SK-N-SH (cell line): Measurements from ENCODE around the gene PRR27. TPM values are rescaled to one million over a fixed set of nuclear protein-coding genes. Genes with fewer than 3 reads are reported as not detected.

ENCODE experiments used
- CTCF ChIA-PET: fragments of 300-600, 350-600 bp; formaldehyde crosslinking; extraction: SDS; loops from one replicate; lab custom pipeline; 2021; lab: Yijun Ruan, JAX
- POLR2A ChIA-PET: fragments of 350-600 bp; sonication (Branson Sonifier 250); formaldehyde crosslinking; extraction: SDS; loops from one replicate; lab custom pipeline; 2020; ENCODE audit warnings: antibody characterized with exemption, inconsistent platforms; lab: Yijun Ruan, JAX
- DNase-seq: peaks from one replicate; pipeline ENCODE4 v3.0.0; 2012
- H2AFZ ChIP-seq: fragments of 200-600 bp; sonication (generic); 2 replicates; pipeline ENCODE4 v1.8.1; 2016; ENCODE audit warnings: antibody characterized with exemption, mild to moderate bottlenecking, low read depth
- H3F3A ChIP-seq: fragments of 200-600 bp; sonication (generic); replicated peaks from 2 replicates; pipeline ENCODE3; 2016; ENCODE audit warnings: antibody characterized with exemption, mild to moderate bottlenecking; ENCODE audit not compliant: insufficient read depth
- H3K27ac ChIP-seq, 2 experiments: fragments of 200-500 bp in 1 of 2; fragments of 200-600 bp in 1 of 2; sonication (Bioruptor generic) in 1 of 2; sonication (generic), shearing (Covaris generic) in 1 of 2; 2 replicates each; pipeline versions ENCODE4 v1.5.1 to v1.6.1; 2014 to 2016; ENCODE audit warnings: low read depth in 2 of 2, inconsistent platforms in 1 of 2, low read length in 1 of 2, mild to moderate bottlenecking in 1 of 2, mixed read lengths in 1 of 2
- H3K27me3 ChIP-seq: fragments of 200-600 bp; sonication (generic), shearing (Covaris generic); 2 replicates; pipeline ENCODE4 v1.6.1; 2016; ENCODE audit warnings: mixed run types; ENCODE audit not compliant: insufficient read depth
- H3K36me3 ChIP-seq, 2 experiments: fragments of 200-500 bp in 1 of 2; fragments of 200-600 bp in 1 of 2; sonication (Bioruptor generic) in 1 of 2; sonication (generic) in 1 of 2; replicated peaks in 1 of 2; 2 replicates each; pipeline versions ENCODE3 to v1.5.1; 2014 to 2016; ENCODE audit warnings: low read length in 1 of 2, mild to moderate bottlenecking in 1 of 2; ENCODE audit not compliant: insufficient read depth in 2 of 2, control insufficient read depth in 1 of 2
- H3K4me1 ChIP-seq, 2 experiments: fragments of 200-500 bp in 1 of 2; fragments of 200-600 bp in 1 of 2; sonication (Bioruptor generic) in 1 of 2; sonication (generic), shearing (Covaris generic) in 1 of 2; 2 replicates each; pipeline versions ENCODE4 v1.5.1 to v1.6.1; 2014 to 2016; ENCODE audit warnings: low read depth in 1 of 2, low read length in 1 of 2, mixed run types in 1 of 2; ENCODE audit not compliant: insufficient read depth in 2 of 2, control insufficient read depth in 1 of 2
- H3K4me2 ChIP-seq: fragments of 200-600 bp; sonication (generic), shearing (Covaris generic); 2 replicates; pipeline ENCODE4 v1.6.1; 2017; ENCODE audit warnings: mixed run types
- H3K4me3 ChIP-seq, 2 experiments: fragments of 200-500 bp in 1 of 2; fragments of 200-600 bp in 1 of 2; sonication (Bioruptor generic) in 1 of 2; sonication (generic), shearing (Covaris generic) in 1 of 2; 2 replicates each; pipeline versions ENCODE4 v1.5.1 to v1.8.1; 2014 to 2016; ENCODE audit warnings: low read depth in 2 of 2, inconsistent platforms in 1 of 2, low read length in 1 of 2, mild to moderate bottlenecking in 1 of 2, mixed read lengths in 1 of 2, moderate library complexity in 1 of 2
- H3K79me2 ChIP-seq: fragments of 200-600 bp; sonication (generic); 2 replicates; pipeline ENCODE4 v1.8.1; 2017; ENCODE audit warnings: mild to moderate bottlenecking; ENCODE audit not compliant: insufficient read depth
- H3K9ac ChIP-seq: fragments of 200-600 bp; sonication (generic); 2 replicates; pipeline ENCODE4 v1.6.1; 2017; ENCODE audit warnings: mixed run types
- H3K9me2 ChIP-seq: fragments of 200-600 bp; sonication (generic); 2 replicates; pipeline ENCODE4 v1.6.1; 2017; ENCODE audit warnings: mixed run types
- H3K9me3 ChIP-seq: fragments of 200-600 bp; sonication (generic); 2 replicates; pipeline ENCODE4 v1.6.1; 2017; ENCODE audit warnings: mixed run types, mild to moderate bottlenecking, moderate library complexity
- H4K20me1 ChIP-seq: fragments of 200-600 bp; sonication (generic); 2 replicates; pipeline ENCODE4 v1.6.1; 2017; ENCODE audit warnings: mild to moderate bottlenecking, mixed run types; ENCODE audit not compliant: insufficient read depth
- CTCF ChIP-seq: fragments of 200-600 bp; sonication (generic); IDR thresholded peaks from 2 replicates; pipeline ENCODE4 v1.6.1; 2017; ENCODE audit warnings: antibody characterized with exemption, mild to moderate bottlenecking, moderate library complexity
- ELF1 ChIP-seq: IDR thresholded peaks from 2 replicates; pipeline ENCODE4 v1.4.0; 2012
- EZH2phosphoT487 ChIP-seq: fragments of 200-600 bp; sonication (generic); IDR thresholded peaks from 2 replicates; pipeline ENCODE4 v1.6.1; 2017; ENCODE audit warnings: low read depth, mixed run types, mild to moderate bottlenecking, antibody characterized with exemption, moderate library complexity, borderline replicate concordance
- FOXJ3 ChIP-seq: sonication (generic); formaldehyde crosslinking; IDR thresholded peaks from 2 replicates; pipeline ENCODE4 v1.5.1; 2020; ENCODE audit warnings: mild to moderate bottlenecking, missing genetic modification reagents
- FOXM1 ChIP-seq: IDR thresholded peaks from 2 replicates; pipeline ENCODE4 v1.4.0; 2012; ENCODE audit warnings: low read depth, mild to moderate bottlenecking
- GABPA ChIP-seq: IDR thresholded peaks from 2 replicates; pipeline ENCODE4 v1.4.0; 2012; ENCODE audit warnings: low read depth, mild to moderate bottlenecking
- IRF3 ChIP-seq: fragments of 150-350 bp; IDR thresholded peaks from 2 replicates; pipeline ENCODE4 v1.6.1; 2016; ENCODE audit warnings: mild to moderate bottlenecking, low read depth, low read length
- JUND ChIP-seq: IDR thresholded peaks from 2 replicates; pipeline ENCODE4 v1.4.0; 2012
- MEF2A ChIP-seq: IDR thresholded peaks from 2 replicates; pipeline ENCODE4 v1.4.0; 2012; ENCODE audit warnings: low read depth, borderline replicate concordance
- MXI1 ChIP-seq: IDR thresholded peaks from 2 replicates; pipeline ENCODE4 v1.6.1; 2012; ENCODE audit warnings: mild to moderate bottlenecking, low read depth, low read length, improper control_type of control experiment
- POLR2AphosphoS5 ChIP-seq: IDR thresholded peaks from 2 replicates; pipeline ENCODE4 v1.6.1; 2012; ENCODE audit warnings: low read depth, low read length
- RAD21 ChIP-seq: IDR thresholded peaks from 2 replicates; pipeline ENCODE4 v1.6.1; 2012; ENCODE audit warnings: mild to moderate bottlenecking, low read length
- RCOR1 ChIP-seq: fragments of 150-350 bp; IDR thresholded peaks from 2 replicates; pipeline ENCODE4 v1.6.1; 2017; ENCODE audit warnings: antibody characterized with exemption, low read length
- RFX5 ChIP-seq: IDR thresholded peaks from 2 replicates; pipeline ENCODE4 v1.6.1; 2012; ENCODE audit warnings: mild to moderate bottlenecking, improper control_type of control experiment, low read length
- TEAD4 ChIP-seq: IDR thresholded peaks from 2 replicates; pipeline ENCODE4 v1.4.0; 2012; ENCODE audit warnings: mild to moderate bottlenecking, borderline replicate concordance; ENCODE audit not compliant: insufficient read depth
- USF2 ChIP-seq: fragments of 150-350 bp; IDR thresholded peaks from 2 replicates; pipeline ENCODE4 v1.6.1; 2017; ENCODE audit warnings: antibody characterized with exemption, low read length, low read depth, borderline replicate concordance
- YY1 ChIP-seq: IDR thresholded peaks from 2 replicates; pipeline ENCODE4 v1.4.0; 2012; ENCODE audit warnings: low read depth, mild to moderate bottlenecking
- WGBS: methylation state at CpG from one replicate; pipeline ENCODE4 v1.1.6; 2017; ENCODE audit warnings: low lambda C conversion rate; 5-methylcytosine and 5-hydroxymethylcytosine counted together
- polyA plus RNA-seq, 3 experiments: library from polyadenylated mRNA; depleted of rRNA; stranded (reverse); fragments of >200 nt; gene quantifications; 2 replicates each; pipeline ENCODE4 v1.2.3, GENCODE V29; 2012
- TF ChIP-seq, protein P1 (sequence below): IDR thresholded peaks from 2 replicates; pipeline ENCODE4 v1.6.1; 2012; ENCODE audit warnings: mild to moderate bottlenecking, low read depth, low read length, moderate library complexity
- TF ChIP-seq, protein P2 (sequence below): IDR thresholded peaks from 2 replicates; pipeline ENCODE4 v1.4.0; 2012; ENCODE audit warnings: low read depth, borderline replicate concordance
- TF ChIP-seq, protein P3 (sequence below): IDR thresholded peaks from 2 replicates; pipeline ENCODE4 v1.4.0; 2012; ENCODE audit warnings: low read depth

The PRR27 gene
- polyA plus RNA-seq, 1 of the 3 experiments (the other 2 are of a cell fraction) = not detected

- H3K27ac ChIP-seq = no peak overlapping the region
- H4K20me1 ChIP-seq = no peaks in the 10 kb centered on the region
- no peaks in the 10 kb centered on the region for H3K9me2 ChIP-seq
- no peaks in the 10 kb centered on the region for H3K79me2 ChIP-seq
- no peaks in the 10 kb centered on the region for H3K36me3 ChIP-seq
- H3K27me3 ChIP-seq = no peaks in the 10 kb centered on the region
- 0 out of 2 replicates have a peak overlapping the region, but pooled peaks have one; percentile 11 for H2AFZ ChIP-seq
- POLR2A ChIA-PET = no interaction called here
- H3K9ac ChIP-seq = no peak overlapping the region
- DNase-seq = no peak
- CTCF ChIA-PET = no interaction called here
- H3K9me3 ChIP-seq = no peaks in the 10 kb centered on the region
- H3K4me2 ChIP-seq = no peak overlapping the region
- no peaks in the 10 kb centered on the region for H3K4me1 ChIP-seq
- H3F3A ChIP-seq = no peaks in the 10 kb centered on the region
- H3K4me3 ChIP-seq = no peak overlapping the region
- TF ChIP-seq JUND (no peak), CTCF (no peak), USF2 (no peak), FOXM1 (no peak), POLR2AphosphoS5 (no peak), FOXJ3 (CRISPR knock-in tag) (no peak), MEF2A (no peak), TEAD4 (no peak), RAD21 (no peak), GABPA (no peak), YY1 (no peak), IRF3 (no peak), ELF1 (no peak), MXI1 (no peak), EZH2phosphoT487 (no peak), RCOR1 (no peak), RFX5 (no peak)
- TF ChIP-seq, protein P1, sequence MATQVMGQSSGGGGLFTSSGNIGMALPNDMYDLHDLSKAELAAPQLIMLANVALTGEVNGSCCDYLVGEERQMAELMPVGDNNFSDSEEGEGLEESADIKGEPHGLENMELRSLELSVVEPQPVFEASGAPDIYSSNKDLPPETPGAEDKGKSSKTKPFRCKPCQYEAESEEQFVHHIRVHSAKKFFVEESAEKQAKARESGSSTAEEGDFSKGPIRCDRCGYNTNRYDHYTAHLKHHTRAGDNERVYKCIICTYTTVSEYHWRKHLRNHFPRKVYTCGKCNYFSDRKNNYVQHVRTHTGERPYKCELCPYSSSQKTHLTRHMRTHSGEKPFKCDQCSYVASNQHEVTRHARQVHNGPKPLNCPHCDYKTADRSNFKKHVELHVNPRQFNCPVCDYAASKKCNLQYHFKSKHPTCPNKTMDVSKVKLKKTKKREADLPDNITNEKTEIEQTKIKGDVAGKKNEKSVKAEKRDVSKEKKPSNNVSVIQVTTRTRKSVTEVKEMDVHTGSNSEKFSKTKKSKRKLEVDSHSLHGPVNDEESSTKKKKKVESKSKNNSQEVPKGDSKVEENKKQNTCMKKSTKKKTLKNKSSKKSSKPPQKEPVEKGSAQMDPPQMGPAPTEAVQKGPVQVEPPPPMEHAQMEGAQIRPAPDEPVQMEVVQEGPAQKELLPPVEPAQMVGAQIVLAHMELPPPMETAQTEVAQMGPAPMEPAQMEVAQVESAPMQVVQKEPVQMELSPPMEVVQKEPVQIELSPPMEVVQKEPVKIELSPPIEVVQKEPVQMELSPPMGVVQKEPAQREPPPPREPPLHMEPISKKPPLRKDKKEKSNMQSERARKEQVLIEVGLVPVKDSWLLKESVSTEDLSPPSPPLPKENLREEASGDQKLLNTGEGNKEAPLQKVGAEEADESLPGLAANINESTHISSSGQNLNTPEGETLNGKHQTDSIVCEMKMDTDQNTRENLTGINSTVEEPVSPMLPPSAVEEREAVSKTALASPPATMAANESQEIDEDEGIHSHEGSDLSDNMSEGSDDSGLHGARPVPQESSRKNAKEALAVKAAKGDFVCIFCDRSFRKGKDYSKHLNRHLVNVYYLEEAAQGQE = no peak
- TF ChIP-seq, protein P2, sequence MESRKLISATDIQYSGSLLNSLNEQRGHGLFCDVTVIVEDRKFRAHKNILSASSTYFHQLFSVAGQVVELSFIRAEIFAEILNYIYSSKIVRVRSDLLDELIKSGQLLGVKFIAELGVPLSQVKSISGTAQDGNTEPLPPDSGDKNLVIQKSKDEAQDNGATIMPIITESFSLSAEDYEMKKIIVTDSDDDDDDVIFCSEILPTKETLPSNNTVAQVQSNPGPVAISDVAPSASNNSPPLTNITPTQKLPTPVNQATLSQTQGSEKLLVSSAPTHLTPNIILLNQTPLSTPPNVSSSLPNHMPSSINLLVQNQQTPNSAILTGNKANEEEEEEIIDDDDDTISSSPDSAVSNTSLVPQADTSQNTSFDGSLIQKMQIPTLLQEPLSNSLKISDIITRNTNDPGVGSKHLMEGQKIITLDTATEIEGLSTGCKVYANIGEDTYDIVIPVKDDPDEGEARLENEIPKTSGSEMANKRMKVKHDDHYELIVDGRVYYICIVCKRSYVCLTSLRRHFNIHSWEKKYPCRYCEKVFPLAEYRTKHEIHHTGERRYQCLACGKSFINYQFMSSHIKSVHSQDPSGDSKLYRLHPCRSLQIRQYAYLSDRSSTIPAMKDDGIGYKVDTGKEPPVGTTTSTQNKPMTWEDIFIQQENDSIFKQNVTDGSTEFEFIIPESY = no peak
- TF ChIP-seq, protein P3, sequence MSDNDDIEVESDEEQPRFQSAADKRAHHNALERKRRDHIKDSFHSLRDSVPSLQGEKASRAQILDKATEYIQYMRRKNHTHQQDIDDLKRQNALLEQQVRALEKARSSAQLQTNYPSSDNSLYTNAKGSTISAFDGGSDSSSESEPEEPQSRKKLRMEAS = no peak
- WGBS = 0% methylated on average over 3 of the region's 3 CpGs
Observed at GRCh38 chr4:70151271-70151670, 2.8 kb upstream of the PRR27 start.
